RWPE1 (cell line): ENCODE measurements around the gene PLCD3.
A peak's percentile ranks its signal among the peaks of the same experiment; 100 is the strongest.

ENCODE experiments used
- CTCF ChIA-PET: fragments of 350-600 bp; sonication (Branson Sonifier 250); formaldehyde crosslinking; extraction: SDS; loops from one replicate; lab custom pipeline; 2021; lab: Yijun Ruan, JAX
- POLR2A ChIA-PET: fragments of 400-600 bp; formaldehyde crosslinking; extraction: SDS; loops from one replicate; lab custom pipeline; 2020; ENCODE audit warnings: antibody characterized with exemption; ENCODE audit not compliant: low non-redundant PET; lab: Yijun Ruan, JAX
- DNase-seq: peaks from one replicate; pipeline ENCODE4 v3.0.0; 2012; ENCODE audit warnings: low spot score
- H3K27ac ChIP-seq: fragments of 450-650 bp; 2 replicates; pipeline ENCODE4 v1.5.1; 2017
- CTCF ChIP-seq: fragments of 450-650 bp; conservative IDR thresholded peaks from 2 replicates; pipeline ENCODE4 v1.5.1; 2017; ENCODE audit warnings: low read depth, mild to moderate bottlenecking

PLCD3 gene

GRCh38 chr17:45107293-45108010, 24.9 kb downstream of the PLCD3 start:
- TF ChIP-seq CTCF, result no peak
- ChIA-PET CTCF (interaction anchor here (0.8 to 1.2 kb wide), 3 partner anchors 11 to 28 kb away, joined by 3 to 6 read pairs (median 3); partner anchors contain the start of gene ACBD4), POLR2A (no interaction called here)
- DNase-seq, result no peak
- H3K27ac ChIP-seq, result peak overlapping the region; percentile 81

GRCh38 chr17:45106582-45106981, 25.7 kb downstream of the PLCD3 start:
- ChIA-PET CTCF (interaction anchor here (0.6 kb wide), 1 partner anchor 18 kb away, joined by 5 read pairs; no protein-coding TSS in a partner anchor), POLR2A (no interaction called here)
- no peak for DNase-seq
- H3K27ac ChIP-seq, result peak overlapping the region; percentile 81
- TF ChIP-seq CTCF, result no peak

GRCh38 chr17:45106096-45106495, 26.2 kb downstream of the PLCD3 start:
- no peak for DNase-seq
- TF ChIP-seq CTCF, result no peak
- H3K27ac ChIP-seq, result peak overlapping the region; percentile 81
- ChIA-PET CTCF (interaction anchor here (0.6 kb wide), 1 partner anchor 17 kb away, joined by 5 read pairs; no protein-coding TSS in a partner anchor), POLR2A (no interaction called here)

DNA sequence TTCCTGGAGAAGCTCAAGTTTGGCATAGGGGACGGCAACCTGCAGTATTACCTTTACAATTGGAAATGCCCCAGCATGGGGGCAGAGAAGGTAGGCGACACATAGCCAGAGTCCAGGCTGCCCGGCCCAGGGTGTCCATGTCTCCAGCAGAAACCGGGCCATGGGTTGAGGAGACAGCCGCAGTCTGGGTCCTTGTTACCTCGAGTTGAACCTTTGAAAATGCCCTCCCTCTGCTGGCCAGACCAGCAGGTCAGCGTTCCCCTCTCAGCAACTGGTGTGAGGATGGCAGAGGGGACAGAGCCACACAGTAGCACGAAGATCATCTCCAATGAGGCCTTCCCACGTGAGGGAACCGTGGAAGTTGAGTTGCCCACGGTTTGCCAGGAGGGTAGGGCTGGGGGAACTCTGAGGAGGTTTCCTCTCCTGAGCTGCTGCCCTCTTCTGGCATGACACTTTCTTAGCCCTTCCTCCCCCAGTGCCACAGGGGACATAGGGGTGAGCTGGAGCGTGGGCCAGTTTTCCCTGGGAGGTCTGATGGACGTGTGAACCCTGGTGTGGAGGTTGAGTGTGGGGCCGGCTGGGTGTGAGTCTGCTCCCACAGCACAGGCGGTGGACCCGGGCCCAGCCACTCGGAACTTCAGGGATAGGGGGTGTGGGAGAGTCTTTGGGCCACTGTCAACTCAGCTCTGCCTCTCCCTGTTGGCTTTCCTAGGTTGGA, 27.2 kb downstream of the PLCD3 start:
- TF ChIP-seq CTCF, result no peak
- DNase-seq, result no peak
- POLR2A ChIA-PET, result no interaction called here
- CTCF ChIA-PET, result interaction anchor here (0.5 to 0.7 kb wide), 2 partner anchors 245 to 333 kb away, joined by 3 read pairs; no protein-coding TSS in a partner anchor
- peak overlapping the region; percentile 81 for H3K27ac ChIP-seq

DNA sequence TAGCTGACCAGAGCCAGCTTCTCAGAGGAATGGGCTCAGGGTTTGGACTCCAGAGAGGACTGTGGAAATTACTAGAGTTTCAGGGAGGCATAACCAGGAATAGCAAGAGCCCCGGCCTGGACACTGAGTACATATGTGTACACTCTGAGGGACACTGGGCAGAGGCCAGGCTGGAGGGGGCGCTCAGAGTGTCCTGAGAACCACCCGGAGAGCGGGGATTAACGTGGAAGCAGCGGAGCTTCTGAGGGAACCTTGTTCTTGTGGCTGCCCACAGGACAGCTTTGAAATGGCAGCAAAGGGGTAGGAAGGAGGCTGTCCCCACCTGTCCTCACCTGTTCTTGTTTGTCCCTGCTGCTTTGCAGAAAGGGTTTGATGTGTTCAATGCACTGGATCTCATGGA, 27.8 kb downstream of the PLCD3 start:
- POLR2A ChIA-PET, result interaction anchor here (0.6 kb wide), 1 partner anchor 30 kb away, joined by 4 read pairs; no protein-coding TSS in a partner anchor

More for the DNA sequence above, 27.8 kb downstream of the PLCD3 start:
- no peak for DNase-seq
- peak overlapping the region; percentile 81 for H3K27ac ChIP-seq
- CTCF ChIA-PET, result interaction anchor here (0.5 kb wide), 1 partner anchor 333 kb away, joined by 3 read pairs; no protein-coding TSS in a partner anchor
- no peak for TF ChIP-seq CTCF
